Mesendoderm (in vitro differentiated cells): Measurements from ENCODE around the gene ARID5B.

Experiments
- DNase-seq: peaks from one replicate; pipeline ENCODE4 v3.0.0; 2013
- H2AK5ac ChIP-seq: 2 replicates; pipeline ENCODE4 v1.6.1; 2013; ENCODE audit warnings: low read length, inconsistent platforms
- H2BK120ac ChIP-seq: 2 replicates; pipeline ENCODE4 v1.6.1; 2013; ENCODE audit warnings: low read depth, mild to moderate bottlenecking, low read length, moderate library complexity, mixed read lengths
- H2BK15ac ChIP-seq: replicated peaks from 2 replicates; pipeline ENCODE4 v1.6.1; 2013; ENCODE audit warnings: low read depth, mild to moderate bottlenecking, moderate library complexity
- H2BK5ac ChIP-seq: 2 replicates; pipeline ENCODE4 v1.6.1; 2013; ENCODE audit warnings: low read length, inconsistent platforms
- H3K18ac ChIP-seq: 2 replicates; pipeline ENCODE4 v1.6.1; 2013; ENCODE audit warnings: mild to moderate bottlenecking, low read length, mixed read lengths
- H3K23ac ChIP-seq: one replicate; pipeline ENCODE4 v1.6.1; 2013; ENCODE audit warnings: low read length
- H3K27ac ChIP-seq: 2 replicates; pipeline ENCODE4 v1.5.1; 2013; ENCODE audit warnings: low read depth, mild to moderate bottlenecking, inconsistent platforms, low read length, moderate library complexity
- H3K27me3 ChIP-seq: 2 replicates; pipeline ENCODE4 v1.6.1; 2013; ENCODE audit warnings: low read length, control low read depth, mild to moderate bottlenecking, inconsistent platforms; ENCODE audit not compliant: insufficient read depth, poor library complexity
- H3K36me3 ChIP-seq: 2 replicates; pipeline ENCODE4 v1.6.1; 2013; ENCODE audit warnings: low read length, inconsistent platforms; ENCODE audit not compliant: control insufficient read depth, insufficient read depth
- H3K4ac ChIP-seq: one replicate; pipeline ENCODE4 v1.6.1; 2013; ENCODE audit warnings: low read depth, mild to moderate bottlenecking, low read length, moderate library complexity
- H3K4me1 ChIP-seq: 2 replicates; pipeline ENCODE4 v1.6.1; 2013; ENCODE audit warnings: low read depth, low read length, inconsistent platforms; ENCODE audit not compliant: control insufficient read depth
- H3K4me2 ChIP-seq: 2 replicates; pipeline ENCODE4 v1.6.1; 2013; ENCODE audit warnings: low read length
- H3K4me3 ChIP-seq: 2 replicates; pipeline ENCODE4 v1.5.1; 2013; ENCODE audit warnings: mild to moderate bottlenecking, low read length
- H3K56ac ChIP-seq: one replicate; pipeline ENCODE4 v1.6.1; 2013; ENCODE audit warnings: low read length
- H3K79me1 ChIP-seq: 2 replicates; pipeline ENCODE4 v1.6.1; 2013; ENCODE audit warnings: low read length, inconsistent platforms
- H3K79me2 ChIP-seq: 2 replicates; pipeline ENCODE4 v1.6.1; 2013; ENCODE audit warnings: mild to moderate bottlenecking, low read length; ENCODE audit not compliant: control insufficient read depth, insufficient read depth
- H3K9ac ChIP-seq: 2 replicates; pipeline ENCODE4 v1.6.1; 2013; ENCODE audit warnings: low read length, inconsistent platforms
- H4K5ac ChIP-seq: one replicate; pipeline ENCODE4 v1.6.1; 2013; ENCODE audit warnings: low read length
- H4K8ac ChIP-seq: one replicate; pipeline ENCODE4 v1.6.1; 2013; ENCODE audit warnings: low read depth, mild to moderate bottlenecking, control low read depth, low read length, moderate library complexity
- WGBS: extraction: QIAGEN DNeasy Blood & Tissue Kit; methylation state at CpG from one replicate; pipeline ENCODE4 v1.1.7; 2013; ENCODE audit warnings: low lambda C conversion rate, missing lambda C conversion rate; ENCODE audit not compliant: insufficient coverage; ENCODE audit errors: extremely low coverage; 5-methylcytosine and 5-hydroxymethylcytosine counted together

The ARID5B gene

GRCh38 chr10:62000037-62000603 is 98.6 kb downstream of the ARID5B start:
- Histone ChIP-seq H3K23ac (no peak overlapping the region), H3K27ac (no peak overlapping the region), H3K79me1 (no peaks in the 10 kb centered on the region), H4K8ac (no peak overlapping the region), H2BK120ac (no peak overlapping the region), H3K56ac (no peak overlapping the region), H3K18ac (no peak overlapping the region), H3K4me2 (no peak overlapping the region), H3K27me3 (no peaks in the 10 kb centered on the region), H3K4me3 (no peak overlapping the region), H3K4ac (no peak overlapping the region), H3K79me2 (no peaks in the 10 kb centered on the region), H2BK5ac (no peak overlapping the region), H3K4me1 (no peaks in the 10 kb centered on the region), H2BK15ac (no peak overlapping the region), H3K9ac (no peak overlapping the region), H3K36me3 (no peaks in the 10 kb centered on the region), H4K5ac (no peak overlapping the region), H2AK5ac (no peak overlapping the region)
- WGBS: no CpG with 5 or more reads among the region's 20 CpGs
- no peak for DNase-seq

DNA sequence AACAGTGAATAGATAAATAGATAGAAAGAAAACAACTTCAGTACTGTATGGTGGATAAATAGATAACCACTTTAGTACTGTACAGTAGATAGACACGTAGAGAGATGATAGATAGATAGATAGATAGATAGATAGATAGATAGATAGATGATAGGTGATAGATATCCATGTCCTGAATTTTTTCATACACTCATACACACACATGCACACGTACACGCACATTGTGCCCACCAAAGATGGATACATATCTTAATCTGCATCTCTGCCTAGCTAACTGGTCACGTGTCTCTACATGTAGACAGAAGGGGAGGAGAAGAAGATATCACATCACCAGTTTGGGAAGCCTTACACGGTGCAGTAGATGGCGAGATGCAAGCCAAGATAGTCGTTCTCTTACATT is 99.2 kb downstream of the ARID5B start:
- no peak overlapping the region for H3K27ac ChIP-seq
- no peak overlapping the region for H3K56ac ChIP-seq
- H3K4me1 ChIP-seq: no peaks in the 10 kb centered on the region
- H3K4me2 ChIP-seq: no peak overlapping the region
- no CpG with 5 or more reads among the region's 7 CpGs for WGBS
- H3K9ac ChIP-seq: no peak overlapping the region
- no peaks in the 10 kb centered on the region for H3K36me3 ChIP-seq
- no peak overlapping the region for H4K8ac ChIP-seq
- no peak overlapping the region for H2BK15ac ChIP-seq
- DNase-seq: no peak
- no peak overlapping the region for H3K4ac ChIP-seq
- no peak overlapping the region for H3K4me3 ChIP-seq
- H2BK120ac ChIP-seq: no peak overlapping the region
- no peaks in the 10 kb centered on the region for H3K79me2 ChIP-seq
- H3K23ac ChIP-seq: no peak overlapping the region
- H3K79me1 ChIP-seq: no peaks in the 10 kb centered on the region
- H2BK5ac ChIP-seq: no peak overlapping the region
- H2AK5ac ChIP-seq: no peak overlapping the region
- no peaks in the 10 kb centered on the region for H3K27me3 ChIP-seq
- no peak overlapping the region for H4K5ac ChIP-seq
- no peak overlapping the region for H3K18ac ChIP-seq

DNA sequence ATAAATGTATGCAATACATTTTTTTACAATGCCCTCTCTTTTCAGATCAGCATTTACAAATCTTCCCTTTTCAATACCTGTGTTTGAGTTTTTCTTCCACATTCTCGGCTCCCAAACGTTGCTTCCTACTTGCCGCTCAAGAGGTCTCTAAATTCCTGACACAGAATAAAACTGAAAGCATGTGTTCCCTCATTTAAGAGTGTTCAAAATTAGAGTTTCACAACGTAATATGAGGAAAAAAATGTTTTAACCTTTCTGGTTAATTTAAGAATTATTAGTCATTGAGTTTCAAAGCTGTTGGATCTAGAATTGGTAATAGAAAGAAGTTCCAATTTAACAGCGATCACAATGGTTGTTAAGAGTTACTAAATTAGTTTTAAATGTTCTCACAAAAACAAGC is 100.4 kb downstream of the ARID5B start:
- no peak overlapping the region for H2AK5ac ChIP-seq
- no CpG with 5 or more reads among the region's 5 CpGs for WGBS

GRCh38 chr10:62002753-62003152 is 101.3 kb downstream of the ARID5B start:
- H3K27me3 ChIP-seq: no peaks in the 10 kb centered on the region

More for the DNA sequence above, 100.4 kb downstream of the ARID5B start:
- Histone ChIP-seq H2BK5ac (no peak overlapping the region), H3K9ac (no peak overlapping the region), H2BK120ac (no peak overlapping the region), H4K5ac (no peak overlapping the region), H3K27me3 (no peaks in the 10 kb centered on the region), H3K4me1 (no peaks in the 10 kb centered on the region), H3K18ac (no peak overlapping the region), H3K79me1 (no peaks in the 10 kb centered on the region), H3K27ac (no peak overlapping the region), H3K4ac (no peak overlapping the region), H3K4me3 (no peak overlapping the region), H3K4me2 (no peak overlapping the region), H4K8ac (no peak overlapping the region), H3K36me3 (no peaks in the 10 kb centered on the region), H3K79me2 (no peaks in the 10 kb centered on the region), H2BK15ac (no peak overlapping the region), H3K56ac (no peak overlapping the region), H3K23ac (no peak overlapping the region)
- no peak for DNase-seq

DNA sequence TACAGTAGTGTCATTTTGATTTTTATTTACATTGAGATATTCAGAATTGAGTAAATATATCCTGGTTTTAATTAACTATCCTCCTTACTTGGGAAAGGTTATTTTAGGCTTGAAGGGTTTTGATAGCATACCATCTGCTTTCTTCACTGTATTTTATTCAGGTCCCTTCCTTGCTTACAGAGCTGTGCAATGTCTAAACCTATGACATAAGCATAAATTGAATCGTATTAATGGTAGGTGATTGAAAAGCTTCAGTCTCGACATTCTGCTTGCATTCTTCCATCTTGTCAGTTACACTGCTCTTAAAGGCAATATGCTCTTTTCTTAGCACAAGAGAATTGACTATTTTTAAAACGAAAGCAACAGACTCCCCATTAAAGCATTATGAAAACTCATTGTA is 102.5 kb downstream of the ARID5B start:
- H3K4me3 ChIP-seq: no peak overlapping the region
- H3K79me1 ChIP-seq: no peaks in the 10 kb centered on the region
- H2BK120ac ChIP-seq: no peak overlapping the region
- no peak overlapping the region for H3K23ac ChIP-seq
- no CpG with 5 or more reads among the region's 3 CpGs for WGBS
- no peak overlapping the region for H3K9ac ChIP-seq
- H4K8ac ChIP-seq: no peak overlapping the region
- no peak overlapping the region for H2BK5ac ChIP-seq
- no peak overlapping the region for H2AK5ac ChIP-seq
- no peak overlapping the region for H2BK15ac ChIP-seq
- H3K4me2 ChIP-seq: no peak overlapping the region
- no peaks in the 10 kb centered on the region for H3K4me1 ChIP-seq
- no peak overlapping the region for H3K27ac ChIP-seq
- no peaks in the 10 kb centered on the region for H3K79me2 ChIP-seq
- H3K18ac ChIP-seq: no peak overlapping the region
- H4K5ac ChIP-seq: no peak overlapping the region
- H3K4ac ChIP-seq: no peak overlapping the region
- no peak for DNase-seq
- no peak overlapping the region for H3K56ac ChIP-seq
- H3K27me3 ChIP-seq: no peaks in the 10 kb centered on the region
- H3K36me3 ChIP-seq: no peaks in the 10 kb centered on the region

More at GRCh38 chr10:62002753-62003152, 101.3 kb downstream of the ARID5B start:
- no peak overlapping the region for H3K23ac ChIP-seq
- H2BK15ac ChIP-seq: no peak overlapping the region
- no peak overlapping the region for H3K56ac ChIP-seq
- H3K79me2 ChIP-seq: no peaks in the 10 kb centered on the region
- H3K18ac ChIP-seq: no peak overlapping the region
- no peak overlapping the region for H3K9ac ChIP-seq
- no peaks in the 10 kb centered on the region for H3K79me1 ChIP-seq
- no peak overlapping the region for H3K4me3 ChIP-seq
- WGBS: no CpG with 5 or more reads among the region's 3 CpGs
- no peak overlapping the region for H2BK120ac ChIP-seq
- H4K8ac ChIP-seq: no peak overlapping the region
- no peak overlapping the region for H4K5ac ChIP-seq
- H3K36me3 ChIP-seq: no peaks in the 10 kb centered on the region
- no peak overlapping the region for H2AK5ac ChIP-seq
- H3K4me1 ChIP-seq: no peaks in the 10 kb centered on the region
- H3K27ac ChIP-seq: no peak overlapping the region
- DNase-seq: no peak
- H3K4ac ChIP-seq: no peak overlapping the region
- H3K4me2 ChIP-seq: no peak overlapping the region
- no peak overlapping the region for H2BK5ac ChIP-seq

- Histone ChIP-seq H3K27ac (no peak overlapping the region), H4K5ac (no peak overlapping the region), H3K9ac (no peak overlapping the region), H3K56ac (no peak overlapping the region), H3K4me1 (no peaks in the 10 kb centered on the region), H2BK5ac (no peak overlapping the region), H3K79me2 (no peaks in the 10 kb centered on the region), H2BK15ac (no peak overlapping the region), H3K4me3 (no peak overlapping the region), H2BK120ac (no peak overlapping the region), H3K79me1 (no peaks in the 10 kb centered on the region), H3K27me3 (no peaks in the 10 kb centered on the region), H3K18ac (no peak overlapping the region), H3K36me3 (no peaks in the 10 kb centered on the region), H3K4ac (no peak overlapping the region), H4K8ac (no peak overlapping the region), H2AK5ac (no peak overlapping the region), H3K23ac (no peak overlapping the region), H3K4me2 (no peak overlapping the region)
- no CpG with 5 or more reads among the region's 2 CpGs for WGBS
- DNase-seq: no peak
These were observed 103.8 kb downstream of the ARID5B start for GRCh38 chr10:62005281-62005680.
